ENCODE results near the gene APOD.

The APOD gene

GRCh38 chr3:195580744-195581443 lies 2.8 kb downstream of the APOD start:
- H3K9me3 Mint-ChIP-seq = no peaks in the 10 kb centered on the region
- H3K4me3 Mint-ChIP-seq = no peak overlapping the region
- peaks cover 6% of the 10 kb centered on the region for H3K4me1 Mint-ChIP-seq
- H3K36me3 Mint-ChIP-seq = peaks cover 4% of the 10 kb centered on the region
- ATAC-seq (no peak), DNase-seq (ENCODE audit: low spot score in 2 of 2) (no peak)
- H3K27ac Mint-ChIP-seq = no peak overlapping the region

GRCh38 chr3:195579281-195579680 lies 4.5 kb downstream of the APOD start:
- peaks cover 6% of the 10 kb centered on the region for H3K4me1 Mint-ChIP-seq
- no peaks in the 10 kb centered on the region for H3K9me3 Mint-ChIP-seq
- H3K4me3 Mint-ChIP-seq = no peak overlapping the region
- H3K27ac Mint-ChIP-seq = peak overlapping the region; percentile 29
- DNase-seq (ENCODE audit: low spot score in 2 of 2) (no peak), ATAC-seq (no peak)
- H3K36me3 Mint-ChIP-seq = peaks cover 4% of the 10 kb centered on the region

GRCh38 chr3:195578565-195578964 lies 5.2 kb downstream of the APOD start:
- Mint-ChIP-seq H3K9me3 (no peaks in the 10 kb centered on the region), H3K4me1 (peaks cover 6% of the 10 kb centered on the region), H3K4me3 (no peak overlapping the region), H3K36me3 (peaks cover 4% of the 10 kb centered on the region), H3K27ac (peak overlapping the region; percentile 29)
- DNase-seq (ENCODE audit: low spot score in 2 of 2) = no peak
- no peak for ATAC-seq

DNA sequence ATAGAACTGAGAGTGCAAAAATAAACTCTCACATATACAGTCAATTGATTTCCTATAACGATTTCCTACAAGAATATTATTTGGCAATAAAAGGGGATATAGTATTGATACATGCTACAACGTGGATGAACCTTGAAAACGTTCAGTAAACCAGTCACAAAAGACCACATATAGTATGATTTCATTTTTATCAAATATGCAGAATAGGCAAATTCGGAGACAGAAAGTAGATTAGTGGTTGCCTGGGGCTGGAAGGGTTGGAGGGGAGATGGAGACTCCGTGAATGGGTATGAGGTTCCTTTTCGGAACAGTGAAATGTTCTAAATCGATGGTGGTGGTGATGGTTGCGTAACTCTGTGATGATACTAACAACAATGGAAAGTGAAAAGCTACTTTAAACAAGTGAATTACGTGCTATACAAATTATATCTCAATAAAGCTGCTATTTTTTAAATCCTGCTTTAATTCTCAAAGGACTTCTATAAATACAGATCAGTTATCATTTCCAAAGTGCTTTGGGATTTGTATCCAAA lies 6.0 kb downstream of the APOD start:
- Mint-ChIP-seq H3K36me3 (peaks cover 4% of the 10 kb centered on the region), H3K4me3 (no peak overlapping the region), H3K27ac (no peak overlapping the region), H3K9me3 (no peaks in the 10 kb centered on the region), H3K4me1 (peaks cover 6% of the 10 kb centered on the region)
- ATAC-seq (no peak), DNase-seq (ENCODE audit: low spot score in 2 of 2) (no peak)

DNA sequence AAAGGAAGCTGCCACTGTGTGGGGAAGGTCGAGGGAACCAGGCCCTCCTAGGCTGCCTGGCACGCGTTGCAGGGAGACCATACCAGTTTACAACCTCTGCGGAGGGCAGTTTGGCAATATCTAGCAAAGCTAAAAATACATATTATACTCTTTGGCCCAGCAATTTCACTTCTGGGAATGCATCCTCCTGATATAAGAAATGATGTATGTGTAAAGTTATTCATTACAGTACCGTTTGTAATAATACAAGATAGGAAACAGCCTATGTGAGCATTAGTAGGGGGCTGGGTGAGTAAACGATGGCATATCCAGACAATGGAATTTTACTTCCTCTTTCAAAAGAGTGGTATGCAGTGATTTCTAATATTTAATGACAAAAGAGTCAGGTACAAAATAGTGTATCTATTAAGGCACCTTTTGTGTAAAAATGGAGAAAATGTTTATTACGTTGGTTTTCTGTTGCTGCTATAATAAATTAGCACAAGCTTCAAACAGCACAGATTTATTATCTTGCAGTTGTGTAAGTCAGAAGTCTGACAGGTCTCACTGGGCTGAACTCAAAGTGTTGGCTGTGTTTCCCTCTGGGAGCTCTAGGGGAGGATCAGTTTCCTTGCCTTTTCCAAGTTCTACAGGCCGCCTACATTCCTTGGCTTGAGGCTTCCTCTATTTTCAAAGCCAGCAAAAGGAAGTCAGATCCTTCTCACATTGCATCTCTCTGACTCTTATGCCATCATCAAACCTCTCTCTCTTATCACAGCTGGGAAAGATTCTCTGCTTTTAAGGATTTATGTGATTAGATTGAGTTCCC lies 9.0 kb downstream of the APOD start:
- no peak overlapping the region for H3K4me3 Mint-ChIP-seq
- peaks cover 6% of the 10 kb centered on the region for H3K4me1 Mint-ChIP-seq
- H3K9me3 Mint-ChIP-seq = no peaks in the 10 kb centered on the region
- ATAC-seq (no peak), DNase-seq (ENCODE audit: low spot score in 2 of 2) (no peak)
- H3K27ac Mint-ChIP-seq = no peak overlapping the region
- H3K36me3 Mint-ChIP-seq = peaks cover 4% of the 10 kb centered on the region

GRCh38 chr3:195573611-195574496 lies 9.9 kb downstream of the APOD start:
- Mint-ChIP-seq H3K27ac (no peak overlapping the region), H3K9me3 (no peaks in the 10 kb centered on the region), H3K4me1 (peaks cover 6% of the 10 kb centered on the region), H3K36me3 (peaks cover 2% of the 10 kb centered on the region), H3K4me3 (no peak overlapping the region)
- DNase-seq (ENCODE audit: low spot score in 2 of 2) (no peak), ATAC-seq (no peak)

DNA sequence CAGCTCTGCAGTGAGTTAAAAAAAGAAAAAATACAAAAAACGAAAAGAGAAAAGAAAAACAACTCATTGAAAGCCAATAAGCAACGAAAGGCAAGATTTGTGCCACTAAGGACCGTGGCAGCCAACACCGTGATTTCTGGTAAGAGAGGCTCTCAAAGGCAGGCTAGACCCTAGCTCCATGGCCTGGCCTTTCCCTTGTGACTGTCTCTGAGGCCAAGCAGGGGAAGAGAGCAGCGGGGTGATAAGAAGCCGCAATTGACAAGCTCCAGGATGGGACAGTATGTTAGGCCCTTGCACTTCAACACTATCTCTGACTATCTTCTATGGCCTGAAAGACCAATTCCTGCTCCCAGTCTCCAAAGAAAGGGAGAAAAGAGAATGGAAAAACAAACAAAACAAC lies 12.4 kb downstream of the APOD start:
- no peaks in the 10 kb centered on the region for H3K36me3 Mint-ChIP-seq

GRCh38 chr3:195570912-195571311 lies 12.8 kb downstream of the APOD start:
- no peaks in the 10 kb centered on the region for H3K36me3 Mint-ChIP-seq
- H3K4me1 Mint-ChIP-seq = no peaks in the 10 kb centered on the region

More for the DNA sequence above, 12.4 kb downstream of the APOD start:
- Mint-ChIP-seq H3K4me3 (no peak overlapping the region), H3K4me1 (no peaks in the 10 kb centered on the region), H3K27ac (no peak overlapping the region), H3K9me3 (no peaks in the 10 kb centered on the region)
- DNase-seq (ENCODE audit: low spot score in 2 of 2) (no peak), ATAC-seq (no peak)

DNA sequence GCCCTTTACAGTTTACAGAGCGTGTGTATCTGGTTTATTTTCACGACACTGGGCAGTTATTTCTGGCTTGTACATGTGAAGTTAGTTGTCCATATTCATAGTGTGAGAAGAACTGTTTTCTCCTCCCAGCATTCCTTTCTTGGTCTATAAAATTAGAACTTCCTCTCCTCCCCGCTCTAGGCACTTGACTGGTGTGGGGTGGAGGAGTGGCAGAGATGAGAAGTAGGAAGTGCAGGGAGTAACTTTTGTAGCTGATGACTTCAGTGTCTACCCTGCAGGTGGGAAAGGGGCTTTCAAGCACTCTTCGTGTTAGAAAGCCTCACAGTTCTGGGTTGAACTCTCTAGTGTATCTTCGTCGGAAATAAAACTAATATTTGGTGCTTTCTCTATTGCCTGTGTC lies 13.4 kb downstream of the APOD start:
- H3K4me3 Mint-ChIP-seq = no peak overlapping the region
- no peaks in the 10 kb centered on the region for H3K4me1 Mint-ChIP-seq
- DNase-seq (ENCODE audit: low spot score in 2 of 2) = no peak
- ATAC-seq = no peak
- no peaks in the 10 kb centered on the region for H3K36me3 Mint-ChIP-seq
- H3K9me3 Mint-ChIP-seq = no peaks in the 10 kb centered on the region
- H3K27ac Mint-ChIP-seq = no peak overlapping the region

More at GRCh38 chr3:195570912-195571311, 12.8 kb downstream of the APOD start:
- no peak for ATAC-seq
- Mint-ChIP-seq H3K9me3 (no peaks in the 10 kb centered on the region), H3K27ac (no peak overlapping the region), H3K4me3 (no peak overlapping the region)
- no peak for DNase-seq (ENCODE audit: low spot score in 2 of 2)

DNA sequence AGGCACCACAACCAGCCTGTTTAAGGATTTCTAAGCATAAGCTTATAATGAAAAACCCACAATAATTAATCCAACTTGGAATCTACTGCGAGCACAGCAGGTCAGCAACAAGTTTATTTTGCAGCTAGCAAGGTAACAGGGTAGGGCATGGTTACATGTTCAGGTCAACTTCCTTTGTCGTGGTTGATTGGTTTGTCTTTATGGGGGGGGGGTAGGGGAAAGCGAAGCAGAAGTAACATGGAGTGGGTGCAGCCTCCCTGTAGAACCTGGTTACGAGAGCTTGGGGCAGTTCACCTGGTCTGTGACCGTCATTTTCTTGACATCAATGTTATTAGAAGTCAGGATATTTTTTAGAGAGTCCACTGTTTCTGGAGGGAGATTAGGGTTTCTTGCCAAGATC lies 15.1 kb downstream of the APOD start:
- Mint-ChIP-seq H3K27ac (no peak overlapping the region), H3K9me3 (no peaks in the 10 kb centered on the region), H3K4me1 (no peaks in the 10 kb centered on the region), H3K4me3 (no peak overlapping the region), H3K36me3 (no peaks in the 10 kb centered on the region)
- no peak for ATAC-seq
- DNase-seq (ENCODE audit: low spot score in 2 of 2) = no peak

DNA sequence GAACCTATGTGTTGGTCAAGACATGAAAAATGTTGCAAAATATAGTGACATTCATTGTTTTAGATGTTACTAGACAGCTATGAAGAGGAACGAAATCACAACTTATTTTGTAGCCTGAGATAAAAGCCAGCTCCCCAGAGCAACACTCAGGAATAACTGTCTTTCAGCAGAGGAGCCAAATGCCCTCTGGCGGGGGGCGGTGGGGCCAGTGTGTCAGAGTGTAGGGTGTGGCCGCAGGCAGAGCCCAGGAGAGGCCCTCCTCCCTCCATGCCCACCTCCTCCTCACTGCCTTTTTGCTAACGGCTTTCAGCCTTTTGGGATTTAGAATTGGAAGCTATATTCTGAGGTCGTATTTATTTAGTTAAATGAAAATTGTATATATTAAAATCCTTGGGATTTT lies 16.9 kb downstream of the APOD start:
- no peak overlapping the region for H3K4me3 Mint-ChIP-seq

GRCh38 chr3:195565716-195566115 lies 18.0 kb downstream of the APOD start:
- H3K36me3 Mint-ChIP-seq = no peaks in the 10 kb centered on the region
- no peaks in the 10 kb centered on the region for H3K9me3 Mint-ChIP-seq
- H3K27ac Mint-ChIP-seq = no peak overlapping the region
- H3K4me3 Mint-ChIP-seq = no peak overlapping the region
- no peaks in the 10 kb centered on the region for H3K4me1 Mint-ChIP-seq
- DNase-seq (ENCODE audit: low spot score in 2 of 2) = no peak
- ATAC-seq = no peak

More for the DNA sequence above, 16.9 kb downstream of the APOD start:
- no peaks in the 10 kb centered on the region for H3K36me3 Mint-ChIP-seq
- no peaks in the 10 kb centered on the region for H3K4me1 Mint-ChIP-seq
- no peaks in the 10 kb centered on the region for H3K9me3 Mint-ChIP-seq
- ATAC-seq = no peak
- no peak for DNase-seq (ENCODE audit: low spot score in 2 of 2)
- no peak overlapping the region for H3K27ac Mint-ChIP-seq

- Mint-ChIP-seq H3K36me3 (no peaks in the 10 kb centered on the region), H3K27ac (no peak overlapping the region), H3K4me3 (no peak overlapping the region), H3K4me1 (peaks cover 6% of the 10 kb centered on the region), H3K9me3 (no peaks in the 10 kb centered on the region)
- no peak for DNase-seq (ENCODE audit: low spot score in 2 of 2)
- no peak for ATAC-seq
Observed at GRCh38 chr3:195563317-195563716, 20.4 kb downstream of the APOD start.

DNA sequence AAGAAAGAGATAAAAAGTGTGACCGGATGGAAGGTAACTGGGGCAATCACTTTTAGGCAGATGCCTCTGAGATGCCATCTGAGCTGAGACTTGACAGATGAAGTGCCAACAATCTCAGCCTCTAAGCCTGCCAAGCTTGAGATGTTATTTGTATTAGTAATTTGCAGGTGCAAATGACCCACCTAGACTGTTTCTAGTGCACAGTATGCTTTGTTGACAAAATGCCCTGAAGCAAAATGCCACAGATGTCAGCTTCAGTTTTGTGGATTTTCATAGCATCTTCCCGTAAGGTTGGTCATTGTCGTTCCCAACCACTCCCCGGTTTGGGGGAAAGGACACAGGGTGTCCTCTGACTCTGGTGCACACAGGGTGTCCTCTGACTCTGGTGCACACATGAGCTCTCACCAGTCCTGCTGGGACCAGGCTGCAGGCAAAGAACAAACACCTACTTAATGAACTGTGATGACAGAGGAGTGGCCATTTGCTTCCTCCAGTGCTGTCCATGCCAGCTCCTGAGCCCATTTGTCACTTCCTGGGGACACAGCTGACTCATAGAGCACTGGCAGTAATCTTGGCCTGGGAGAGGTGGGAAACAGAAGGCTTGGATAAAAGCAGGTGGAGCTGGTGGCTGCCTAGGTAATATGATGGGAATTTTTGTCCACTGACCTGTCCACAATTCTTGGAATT lies 23.9 kb downstream of the APOD start:
- no peaks in the 10 kb centered on the region for H3K9me3 Mint-ChIP-seq
- H3K4me3 Mint-ChIP-seq = no peak overlapping the region
- peak overlapping the region; percentile 14 for H3K27ac Mint-ChIP-seq
- no peak for DNase-seq (ENCODE audit: low spot score in 2 of 2)
- ATAC-seq = no peak
- H3K36me3 Mint-ChIP-seq = no peaks in the 10 kb centered on the region
- H3K4me1 Mint-ChIP-seq = peaks cover 20% of the 10 kb centered on the region

- ATAC-seq = peak; percentile 71
- peaks cover 22% of the 10 kb centered on the region for H3K4me1 Mint-ChIP-seq
- no peak overlapping the region for H3K4me3 Mint-ChIP-seq
- H3K36me3 Mint-ChIP-seq = no peaks in the 10 kb centered on the region
- H3K9me3 Mint-ChIP-seq = no peaks in the 10 kb centered on the region
- DNase-seq (ENCODE audit: low spot score in 2 of 2) = no peak
- no peak overlapping the region for H3K27ac Mint-ChIP-seq
Observed at GRCh38 chr3:195558602-195559001, 25.1 kb downstream of the APOD start.
